Measurements from ENCODE around the gene TADA3. TPM values are rescaled to one million over a fixed set of nuclear protein-coding genes. Genes with fewer than 3 reads are reported as not detected.

The TADA3 gene
- total RNA-seq, 2 experiments from 2014 or later: 51.6 to 58.5 TPM

GRCh38 chr3:9818666-9819335 lies 26.5 kb upstream of the TADA3 start:
- no peaks in the 10 kb centered on the region for H3K4me1 ChIP-seq (ENCODE audit: insufficient read depth, low read length, poor library complexity, severe bottlenecking)
- H3K4me3 ChIP-seq (ENCODE audit: low read depth, low read length, poor library complexity, severe bottlenecking): no peak overlapping the region
- H3K4me2 ChIP-seq (ENCODE audit: low read length): no peak overlapping the region
- H3K9me3 ChIP-seq (ENCODE audit: low read length): no peaks in the 10 kb centered on the region
- no peak overlapping the region for H3K27ac ChIP-seq (ENCODE audit: low read depth, low read length, poor library complexity, severe bottlenecking)
- ChIA-PET CTCF (ENCODE audit: unreplicated experiment) (interaction anchor here (0.6 kb wide), 2 partner anchors 59 to 214 kb away, joined by 6 to 10 read pairs; no protein-coding TSS in a partner anchor), POLR2A (no interaction called here)
- no peaks in the 10 kb centered on the region for H4K20me1 ChIP-seq (ENCODE audit: insufficient read depth, low read length)
- TF ChIP-seq CTCF (conservative IDR thresholded peaks at IDR 0.05; ENCODE audit: low read length) (no peak), EZH2phosphoT487 (IDR thresholded peaks at IDR 0.05; ENCODE audit: borderline replicate concordance, low read depth, low read length) (no peak)
- H3K9me2 ChIP-seq (ENCODE audit: insufficient read depth, low read length): no peaks in the 10 kb centered on the region
- H2AFZ ChIP-seq (ENCODE audit: low read length): no peak overlapping the region
- intact Hi-C loops (cut with micrococcal nuclease; ENCODE audit: unreplicated experiment): no loop called here
- H3K36me3 ChIP-seq (ENCODE audit: insufficient read depth, low read length): peaks cover 21% of the 10 kb centered on the region
- no peak for DNase-seq (ENCODE audit: low spot score)
- BruUV-seq (replicated peaks): no TSS peak
- H3K79me2 ChIP-seq (ENCODE audit: insufficient read depth, low read depth, low read length): no peaks in the 10 kb centered on the region

GRCh38 chr3:9817436-9817835 lies 25.2 kb upstream of the TADA3 start:
- H3K9me3 ChIP-seq (ENCODE audit: low read length): no peaks in the 10 kb centered on the region
- no peaks in the 10 kb centered on the region for H3K9me2 ChIP-seq (ENCODE audit: insufficient read depth, low read length)
- no TSS peak for BruUV-seq (replicated peaks)
- no peak overlapping the region for H3K27ac ChIP-seq (ENCODE audit: low read depth, low read length, poor library complexity, severe bottlenecking)
- H3K4me3 ChIP-seq (ENCODE audit: low read depth, low read length, poor library complexity, severe bottlenecking): no peak overlapping the region
- no peaks in the 10 kb centered on the region for H4K20me1 ChIP-seq (ENCODE audit: insufficient read depth, low read length)
- no peaks in the 10 kb centered on the region for H3K4me1 ChIP-seq (ENCODE audit: insufficient read depth, low read length, poor library complexity, severe bottlenecking)
- H2AFZ ChIP-seq (ENCODE audit: low read length): no peak overlapping the region
- CTCF ChIA-PET (ENCODE audit: unreplicated experiment): no interaction called here
- TF ChIP-seq EZH2phosphoT487 (IDR thresholded peaks at IDR 0.05; ENCODE audit: borderline replicate concordance, low read depth, low read length): no peak
- H3K79me2 ChIP-seq (ENCODE audit: insufficient read depth, low read depth, low read length): no peaks in the 10 kb centered on the region
- intact Hi-C loops (cut with micrococcal nuclease; ENCODE audit: unreplicated experiment): no loop called here
- no peak overlapping the region for H3K4me2 ChIP-seq (ENCODE audit: low read length)
- no peak for DNase-seq (ENCODE audit: low spot score)
- peaks cover 34% of the 10 kb centered on the region for H3K36me3 ChIP-seq (ENCODE audit: insufficient read depth, low read length)
- POLR2A ChIA-PET: interaction anchor here (0.5 kb wide), 1 partner anchor 20 kb away, joined by 3 read pairs; no protein-coding TSS in a partner anchor

- no peaks in the 10 kb centered on the region for H3K79me2 ChIP-seq (ENCODE audit: insufficient read depth, low read depth, low read length)
- ChIA-PET CTCF (ENCODE audit: unreplicated experiment) (no interaction called here), POLR2A (no interaction called here)
- H3K9me3 ChIP-seq (ENCODE audit: low read length): no peaks in the 10 kb centered on the region
- H2AFZ ChIP-seq (ENCODE audit: low read length): no peak overlapping the region
- no TSS peak for BruUV-seq (replicated peaks)
- H3K36me3 ChIP-seq (ENCODE audit: insufficient read depth, low read length): peaks cover 42% of the 10 kb centered on the region
- no peaks in the 10 kb centered on the region for H4K20me1 ChIP-seq (ENCODE audit: insufficient read depth, low read length)
- intact Hi-C loops (cut with micrococcal nuclease; ENCODE audit: unreplicated experiment): no loop called here
- no peak for DNase-seq (ENCODE audit: low spot score)
- no peaks in the 10 kb centered on the region for H3K4me1 ChIP-seq (ENCODE audit: insufficient read depth, low read length, poor library complexity, severe bottlenecking)
- TF ChIP-seq EZH2phosphoT487 (IDR thresholded peaks at IDR 0.05; ENCODE audit: borderline replicate concordance, low read depth, low read length) (no peak), CTCF (conservative IDR thresholded peaks at IDR 0.05; ENCODE audit: low read length) (no peak)
- no peak overlapping the region for H3K27ac ChIP-seq (ENCODE audit: low read depth, low read length, poor library complexity, severe bottlenecking)
- H3K9me2 ChIP-seq (ENCODE audit: insufficient read depth, low read length): no peaks in the 10 kb centered on the region
- no peak overlapping the region for H3K4me3 ChIP-seq (ENCODE audit: low read depth, low read length, poor library complexity, severe bottlenecking)
- no peak overlapping the region for H3K4me2 ChIP-seq (ENCODE audit: low read length)
Observed at GRCh38 chr3:9815986-9816385, 23.7 kb upstream of the TADA3 start.
